WERI-Rb-1 (cell line): ENCODE data around the gene RIC3.

ENCODE experiments used
- DNase-seq: peaks from one replicate; pipeline ENCODE4 v3.0.0-alpha.2; 2020
- H3K27ac ChIP-seq: fragments of 250-450 bp; sonication (Bioruptor Pico); 2 replicates; pipeline ENCODE4 v1.5.1; 2020; ENCODE audit warnings: mild to moderate bottlenecking, moderate library complexity
- H3K27me3 ChIP-seq: fragments of 250-450 bp; sonication (Bioruptor Pico); 2 replicates; pipeline ENCODE4 v1.5.1; 2021; ENCODE audit warnings: mild to moderate bottlenecking, low read depth, moderate library complexity; ENCODE audit not compliant: insufficient read depth, severe bottlenecking
- H3K36me3 ChIP-seq: fragments of 250-450 bp; sonication (Bioruptor Pico); 2 replicates; pipeline ENCODE4 v1.5.1; 2020; ENCODE audit warnings: mild to moderate bottlenecking, moderate library complexity
- H3K4me3 ChIP-seq: 2 replicates; pipeline ENCODE4 v1.5.1; 2011; ENCODE audit warnings: low read depth, mild to moderate bottlenecking, control low read depth, low read length
- H3K9me3 ChIP-seq: fragments of 250-450 bp; sonication (Bioruptor Pico); 2 replicates; pipeline ENCODE4 v1.5.1; 2021; ENCODE audit warnings: mild to moderate bottlenecking, moderate library complexity; ENCODE audit not compliant: severe bottlenecking
- TF ChIP-seq, protein P1 (sequence below): IDR thresholded peaks from 2 replicates; pipeline ENCODE4 v1.5.1; 2011; ENCODE audit warnings: low read depth, mild to moderate bottlenecking, control low read depth, inconsistent platforms, low read length

Gene RIC3

GRCh38 chr11:8085011-8085645, 83.7 kb downstream of the RIC3 start:
- H3K9me3 ChIP-seq, result no peaks in the 10 kb centered on the region
- H3K4me3 ChIP-seq, result no peak overlapping the region
- no peak for DNase-seq
- no peaks in the 10 kb centered on the region for H3K36me3 ChIP-seq
- no peaks in the 10 kb centered on the region for H3K27me3 ChIP-seq
- TF ChIP-seq, protein P1, sequence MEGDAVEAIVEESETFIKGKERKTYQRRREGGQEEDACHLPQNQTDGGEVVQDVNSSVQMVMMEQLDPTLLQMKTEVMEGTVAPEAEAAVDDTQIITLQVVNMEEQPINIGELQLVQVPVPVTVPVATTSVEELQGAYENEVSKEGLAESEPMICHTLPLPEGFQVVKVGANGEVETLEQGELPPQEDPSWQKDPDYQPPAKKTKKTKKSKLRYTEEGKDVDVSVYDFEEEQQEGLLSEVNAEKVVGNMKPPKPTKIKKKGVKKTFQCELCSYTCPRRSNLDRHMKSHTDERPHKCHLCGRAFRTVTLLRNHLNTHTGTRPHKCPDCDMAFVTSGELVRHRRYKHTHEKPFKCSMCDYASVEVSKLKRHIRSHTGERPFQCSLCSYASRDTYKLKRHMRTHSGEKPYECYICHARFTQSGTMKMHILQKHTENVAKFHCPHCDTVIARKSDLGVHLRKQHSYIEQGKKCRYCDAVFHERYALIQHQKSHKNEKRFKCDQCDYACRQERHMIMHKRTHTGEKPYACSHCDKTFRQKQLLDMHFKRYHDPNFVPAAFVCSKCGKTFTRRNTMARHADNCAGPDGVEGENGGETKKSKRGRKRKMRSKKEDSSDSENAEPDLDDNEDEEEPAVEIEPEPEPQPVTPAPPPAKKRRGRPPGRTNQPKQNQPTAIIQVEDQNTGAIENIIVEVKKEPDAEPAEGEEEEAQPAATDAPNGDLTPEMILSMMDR, result no peak
- H3K27ac ChIP-seq, result no peak overlapping the region

DNA sequence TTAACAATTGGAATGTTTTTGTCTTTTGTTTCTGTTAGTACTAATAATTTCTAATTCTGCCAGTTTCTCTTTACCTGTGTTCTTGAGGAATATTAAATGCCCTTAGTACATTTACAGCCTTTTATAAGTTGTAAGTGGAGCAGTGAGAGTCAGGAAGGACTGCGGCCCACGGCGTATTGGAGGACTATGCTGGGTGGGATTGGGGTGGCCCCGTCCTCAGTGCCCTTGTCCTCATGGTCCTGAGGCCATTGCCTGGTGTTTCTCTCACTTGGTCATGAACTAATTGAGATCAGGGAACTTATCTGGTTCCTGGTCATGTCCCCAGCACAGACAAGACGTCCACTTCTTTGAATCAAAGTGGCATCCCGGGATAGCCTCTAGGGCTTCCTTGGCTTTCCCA, 84.5 kb downstream of the RIC3 start:
- no peak for DNase-seq
- TF ChIP-seq, protein P1, result no peak
- no peaks in the 10 kb centered on the region for H3K36me3 ChIP-seq
- H3K9me3 ChIP-seq, result no peaks in the 10 kb centered on the region
- no peak overlapping the region for H3K27ac ChIP-seq
- no peaks in the 10 kb centered on the region for H3K27me3 ChIP-seq
- no peak overlapping the region for H3K4me3 ChIP-seq

DNA sequence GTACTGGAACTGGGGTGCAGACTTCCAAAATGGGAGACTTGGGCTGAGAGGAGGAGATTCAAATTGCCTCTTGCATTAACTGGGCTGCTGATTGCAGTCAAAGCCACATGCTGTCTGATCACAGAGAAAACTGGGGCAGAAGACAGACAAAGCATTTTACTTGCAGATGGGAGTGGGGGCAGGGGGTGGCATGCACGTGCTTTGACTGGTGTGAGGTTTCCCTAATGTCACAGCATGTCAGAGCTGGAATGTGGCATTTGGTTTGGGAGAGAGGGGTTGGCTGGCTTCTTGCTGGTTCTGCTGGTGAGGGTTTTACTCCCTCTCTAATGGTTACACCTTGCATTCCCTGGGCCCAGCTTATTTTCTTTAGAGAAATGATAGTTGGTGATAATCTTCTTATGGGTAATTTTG, 84.9 kb downstream of the RIC3 start:
- Histone ChIP-seq H3K27me3 (no peaks in the 10 kb centered on the region), H3K9me3 (no peaks in the 10 kb centered on the region), H3K27ac (no peak overlapping the region), H3K4me3 (no peak overlapping the region), H3K36me3 (no peaks in the 10 kb centered on the region)
- no peak for DNase-seq
- TF ChIP-seq, protein P1, result no peak

- H3K27me3 ChIP-seq, result no peaks in the 10 kb centered on the region
- no peak for DNase-seq
- no peak overlapping the region for H3K4me3 ChIP-seq
These were observed 85.8 kb downstream of the RIC3 start for GRCh38 chr11:8083088-8083395.

GRCh38 chr11:8082391-8083087, 86.3 kb downstream of the RIC3 start:
- TF ChIP-seq, protein P1, result no peak
- no peaks in the 10 kb centered on the region for H3K27me3 ChIP-seq
- H3K4me3 ChIP-seq, result no peak overlapping the region
- H3K9me3 ChIP-seq, result no peaks in the 10 kb centered on the region
- H3K36me3 ChIP-seq, result no peaks in the 10 kb centered on the region
- DNase-seq, result no peak
- no peak overlapping the region for H3K27ac ChIP-seq

More at GRCh38 chr11:8083088-8083395, 85.8 kb downstream of the RIC3 start:
- H3K9me3 ChIP-seq, result no peaks in the 10 kb centered on the region
- TF ChIP-seq, protein P1, result no peak
- no peak overlapping the region for H3K27ac ChIP-seq
- no peaks in the 10 kb centered on the region for H3K36me3 ChIP-seq
